Dermis microvascular lymphatic vessel endothelial cell (primary cell): ENCODE measurements around the gene NTSR2. TPM values are rescaled to one million over a fixed set of nuclear protein-coding genes. Genes with fewer than 3 reads are reported as not detected.
A peak's percentile ranks its signal among the peaks of the same experiment; 100 is the strongest.

ENCODE experiments used
- DNase-seq, 2 donors: peaks; one replicate each; pipeline versions ENCODE4 v3.0.0 to v3.0.0-alpha.2; 2010; ENCODE audit warnings: low read depth in 2 of 2
- total RNA-seq: library from RNA; depleted of rRNA; stranded (reverse); fragments of >200 nt; gene quantifications from 2 replicates; pipeline ENCODE4 v1.2.1, GENCODE V29; 2014

NTSR2 gene
- total RNA-seq, 1 donor from 2014 or later, result not detected

DNA sequence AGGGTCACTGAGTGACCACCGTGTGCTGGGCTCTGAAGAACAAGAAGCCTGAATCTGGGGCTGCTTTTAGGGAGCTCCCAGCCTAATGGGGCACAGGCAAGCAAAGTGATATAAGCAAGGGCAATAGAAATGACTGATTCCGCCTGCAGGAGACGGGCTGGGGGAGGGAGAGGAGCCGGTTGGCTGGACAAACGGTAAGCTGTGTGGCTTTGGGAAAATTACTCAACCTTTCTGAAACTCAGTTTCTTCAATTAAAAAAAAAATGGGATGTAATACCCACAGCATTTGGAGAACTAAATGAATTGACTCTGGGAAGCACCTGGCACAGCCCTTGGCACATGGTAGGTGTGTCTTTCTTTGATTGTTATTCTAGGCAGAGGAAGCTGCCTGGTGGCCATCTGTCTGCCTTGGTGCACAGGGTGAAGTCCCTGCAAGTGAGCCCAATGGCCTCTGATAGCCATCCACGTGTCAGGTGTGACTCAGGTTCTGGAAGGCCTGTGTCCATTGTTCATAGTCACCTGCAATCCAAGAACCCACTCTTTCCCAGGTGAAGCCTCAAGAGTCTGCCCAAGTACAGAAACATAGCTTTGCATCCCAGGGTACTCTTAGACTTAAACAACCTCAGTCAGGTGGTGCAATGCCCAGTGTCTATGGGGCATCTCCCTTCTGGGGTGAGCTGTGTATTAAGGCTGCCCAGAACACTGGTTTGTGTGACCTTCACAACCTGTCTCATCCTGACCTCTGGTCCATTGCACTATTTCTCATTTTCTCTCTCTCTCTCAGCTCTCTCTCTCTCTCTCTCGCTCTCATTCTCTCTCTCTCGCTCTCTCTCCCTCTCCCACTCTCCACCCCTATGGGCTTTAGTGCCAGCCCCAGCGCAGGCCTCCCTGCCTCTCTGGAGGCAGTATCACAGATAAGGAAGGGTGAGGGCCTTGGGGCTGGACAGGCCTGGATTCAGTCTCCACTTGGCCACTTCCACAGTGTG is 30.0 kb upstream of the NTSR2 start:
- DNase-seq, result no peak

DNA sequence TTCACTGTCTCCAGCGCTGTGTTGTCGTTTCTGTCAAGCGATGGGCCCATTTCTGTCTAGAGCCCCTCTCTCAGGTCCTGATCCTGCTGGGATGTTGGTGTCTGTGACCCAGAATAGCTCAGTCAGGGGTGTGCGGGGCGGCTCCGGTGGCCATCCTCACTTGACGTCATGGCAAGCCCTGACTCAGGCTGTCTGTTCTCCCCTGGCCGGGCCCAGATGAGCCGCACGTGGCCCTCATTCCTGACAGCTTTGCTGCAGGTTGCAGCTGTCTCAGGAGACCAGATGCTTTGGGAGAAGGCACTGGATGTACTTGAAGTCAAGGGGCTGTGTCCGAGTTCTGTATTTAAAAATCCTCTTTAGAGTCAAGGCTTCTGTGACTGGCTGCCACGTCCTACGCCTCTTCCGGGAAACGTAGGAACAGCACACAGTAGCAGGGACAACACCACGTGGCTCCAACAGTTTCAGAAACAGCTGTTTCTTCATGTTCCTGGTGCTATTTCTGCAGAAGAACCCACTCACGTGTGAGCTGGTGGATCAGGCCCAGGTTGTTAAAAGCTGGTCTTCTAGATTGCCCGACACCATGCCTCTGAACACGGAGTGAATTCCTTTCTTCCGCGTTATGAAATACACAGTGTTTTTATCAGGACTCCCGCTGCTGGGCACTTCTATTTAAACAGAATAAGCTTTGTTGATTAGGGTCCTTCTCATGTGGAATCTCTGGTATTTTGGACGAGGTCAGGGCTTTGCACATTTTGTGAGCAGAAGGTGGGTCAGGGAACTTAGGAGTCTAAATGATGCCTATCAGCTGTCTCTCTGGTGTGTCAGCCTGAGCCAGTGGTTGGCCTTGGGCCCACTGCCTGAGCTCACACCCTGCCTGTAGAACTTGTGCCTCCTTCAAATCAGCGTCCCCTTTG is 28.3 kb upstream of the NTSR2 start:
- no peak for DNase-seq

DNA sequence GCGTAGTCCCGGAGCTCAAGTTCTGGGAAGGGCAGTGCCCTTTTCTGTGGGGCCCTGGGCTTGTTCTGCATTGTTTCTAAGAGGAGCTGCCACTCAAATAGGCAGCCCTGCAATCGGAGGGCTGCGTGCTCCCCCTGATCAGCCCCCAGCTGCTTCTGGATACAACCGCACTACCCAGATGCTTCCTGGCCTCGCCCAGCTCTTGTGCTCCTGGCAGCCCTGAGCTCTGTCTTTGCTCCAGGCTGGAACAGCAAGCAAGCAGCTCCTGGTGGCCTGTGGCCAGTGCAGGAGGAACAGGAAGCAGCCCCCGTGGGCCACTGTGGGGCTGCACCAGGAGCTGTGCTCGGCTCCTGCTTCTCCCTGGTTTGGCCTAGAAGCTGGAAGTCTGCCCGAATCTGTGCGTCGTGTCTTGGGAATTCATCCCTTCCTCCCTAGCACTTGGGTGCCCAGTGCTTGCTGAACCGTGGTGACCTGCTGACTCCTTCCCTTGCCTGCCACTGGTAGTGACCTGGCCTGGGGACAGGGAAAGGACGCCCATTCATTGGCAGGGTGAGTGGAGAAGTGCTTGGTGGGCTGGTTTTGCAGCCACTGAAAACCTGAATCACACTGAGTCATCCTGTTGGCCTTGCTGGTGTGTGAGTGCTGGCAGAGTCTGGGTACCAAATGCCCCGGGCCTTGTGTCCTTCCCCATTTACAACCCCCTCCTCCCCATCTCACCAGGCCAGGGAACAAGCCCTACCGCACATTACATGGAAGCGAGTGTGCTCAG is 27.3 kb upstream of the NTSR2 start:
- DNase-seq, result peak in 1 of 2 donors; percentile 59

DNA sequence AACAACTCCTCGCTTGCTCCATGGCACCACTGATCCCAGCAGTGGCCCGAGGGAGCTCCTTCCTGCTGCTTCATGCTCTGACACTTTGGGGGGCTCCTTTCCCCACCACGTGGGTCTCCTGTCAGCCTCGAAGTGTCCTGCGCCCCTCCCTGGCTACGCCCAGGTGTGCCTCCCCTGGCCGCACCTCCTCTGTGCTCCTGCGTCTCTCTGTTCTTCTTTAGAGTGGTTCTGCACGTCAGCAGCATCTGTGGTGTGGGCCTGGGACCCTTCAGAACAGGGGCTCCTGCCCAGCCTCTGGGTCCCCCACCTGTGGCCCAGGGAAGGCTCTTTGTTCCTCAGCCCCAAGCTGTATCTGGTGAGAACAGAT is 26.7 kb upstream of the NTSR2 start:
- no peak for DNase-seq

DNA sequence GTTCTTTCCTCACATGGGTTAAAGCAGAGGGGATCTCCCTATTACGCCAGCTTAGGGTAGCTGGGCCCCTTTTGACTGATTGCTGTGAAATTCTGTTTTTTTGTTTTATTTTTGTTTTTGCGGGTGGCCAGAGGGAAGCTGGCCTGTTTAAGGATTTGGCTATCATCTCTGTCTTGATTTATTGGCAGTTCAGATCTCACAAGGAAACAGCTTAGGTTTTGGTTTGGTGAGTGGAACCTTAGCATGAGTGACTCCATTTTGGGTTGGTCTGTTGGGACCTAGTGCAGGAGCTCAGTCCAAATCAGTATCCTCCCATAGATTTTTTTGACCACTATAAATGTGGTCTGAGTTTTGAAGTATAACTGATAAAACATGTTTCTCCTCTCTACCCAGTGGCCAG is 25.6 kb upstream of the NTSR2 start:
- DNase-seq, result no peak

DNA sequence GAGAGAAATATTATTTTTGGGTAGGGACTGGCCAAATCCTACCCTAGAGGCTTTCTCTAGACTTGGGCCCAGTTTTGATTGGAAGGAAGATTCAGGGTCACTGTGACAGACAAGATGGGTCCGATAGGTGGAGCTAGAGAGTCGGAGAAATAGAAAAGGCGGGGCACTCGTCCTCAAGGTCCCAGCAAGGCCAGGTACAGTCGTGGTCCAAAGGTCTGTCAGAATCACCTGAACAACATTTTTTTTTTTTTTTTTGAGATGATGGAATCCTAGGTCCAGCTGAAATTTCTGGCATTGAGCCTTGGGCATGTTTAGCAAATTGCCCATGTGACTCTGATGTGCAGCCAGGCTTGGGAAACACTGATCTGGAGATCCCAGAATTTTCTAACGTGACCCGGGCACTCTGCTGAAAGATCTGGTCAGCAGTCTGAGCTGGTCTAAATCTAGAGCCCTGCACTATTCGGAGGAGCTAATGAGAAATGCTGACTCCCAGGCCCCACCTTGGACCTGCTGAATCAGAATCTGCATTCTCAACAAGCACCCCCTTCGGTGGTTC is 23.0 kb upstream of the NTSR2 start:
- DNase-seq, result peak in 1 of 2 donors; percentile 65

DNA sequence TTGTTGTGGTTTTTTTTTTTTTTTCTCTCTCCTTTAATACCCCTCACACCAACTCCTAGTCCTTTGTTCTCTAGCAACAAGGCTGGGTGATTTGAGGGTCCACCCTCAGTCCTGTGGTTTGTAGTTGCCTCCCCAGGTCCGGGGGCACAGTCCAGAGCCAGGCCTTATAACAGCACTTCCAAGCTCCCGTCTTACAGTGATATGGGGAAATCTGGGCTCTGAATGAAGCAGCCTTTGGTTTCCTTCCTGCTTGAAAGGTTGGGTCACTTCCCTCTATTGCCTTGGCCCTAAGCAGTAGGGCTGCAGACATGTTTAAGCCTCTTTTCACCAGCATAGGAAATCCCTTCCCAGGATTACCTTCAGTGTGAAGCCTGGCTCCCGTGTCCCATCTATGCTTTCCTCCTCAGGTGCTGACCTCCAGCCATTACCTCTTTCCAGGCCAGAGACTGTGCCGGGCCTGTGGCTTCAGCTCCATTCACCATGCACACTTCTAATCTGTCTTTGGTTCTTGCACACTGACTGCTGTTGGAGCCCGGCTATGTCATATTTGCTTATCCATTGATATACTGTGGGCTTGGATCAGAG is 21.2 kb upstream of the NTSR2 start:
- DNase-seq, result no peak

DNA sequence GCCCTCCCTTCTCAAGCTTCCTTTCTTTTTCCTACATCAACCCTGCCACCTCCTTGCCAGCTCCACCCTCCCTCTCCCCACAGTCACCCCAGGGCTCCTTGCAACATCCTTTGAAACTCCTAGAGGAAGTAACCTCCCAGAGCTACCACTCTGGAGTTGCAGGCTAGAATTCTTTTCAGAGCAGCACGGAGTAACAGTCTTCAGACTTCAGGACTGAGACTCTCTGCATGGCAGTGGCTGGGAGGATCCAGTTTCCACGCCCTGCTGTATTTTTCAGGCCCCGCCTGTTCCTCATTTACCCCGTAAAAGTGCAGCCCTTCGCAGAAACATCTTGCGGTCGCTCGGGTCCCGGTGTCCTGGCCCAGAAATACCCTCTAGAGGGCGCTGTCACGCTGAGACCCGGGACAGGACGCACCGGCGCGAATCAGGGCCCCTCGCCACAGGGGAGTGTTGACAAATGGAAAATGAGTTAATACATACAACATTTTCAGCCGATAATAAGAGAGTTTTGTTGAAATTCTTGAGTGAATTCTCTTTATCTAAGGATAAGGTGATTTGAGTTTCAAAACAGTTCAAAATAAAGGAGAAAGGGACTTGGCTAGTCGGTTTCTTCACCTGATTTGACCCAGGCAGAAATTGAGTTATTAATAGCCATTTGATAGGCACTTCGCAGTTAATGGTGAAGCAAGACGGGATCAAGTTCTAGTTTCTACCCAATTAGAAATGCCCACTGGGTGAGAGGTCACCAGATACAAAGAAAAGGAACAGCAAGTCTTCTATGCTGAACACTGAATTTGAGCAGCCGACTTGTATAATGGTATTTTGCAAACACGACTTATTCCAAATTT is 18.5 kb upstream of the NTSR2 start:
- peak; percentile 32 to 71 for DNase-seq

DNA sequence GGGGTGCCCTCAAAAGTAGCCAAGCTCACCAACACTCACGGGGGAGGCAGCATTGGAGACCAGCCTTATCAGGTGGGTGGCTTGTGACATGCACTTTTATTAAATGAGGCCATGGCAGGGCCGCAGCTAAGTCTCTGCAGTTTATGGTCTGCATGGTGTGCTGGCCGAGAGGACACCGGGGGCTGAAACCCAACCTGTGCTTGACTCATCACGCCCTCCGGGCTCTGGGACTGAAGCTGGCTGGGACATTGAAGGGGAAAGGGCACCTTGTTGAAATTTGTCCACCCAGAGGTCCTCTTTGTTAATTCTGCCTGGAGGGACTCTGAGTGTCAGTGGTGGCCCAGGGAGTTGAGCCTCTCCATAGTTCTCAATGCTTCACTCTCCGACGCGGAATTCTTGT is 17.7 kb upstream of the NTSR2 start:
- no peak for DNase-seq

DNA sequence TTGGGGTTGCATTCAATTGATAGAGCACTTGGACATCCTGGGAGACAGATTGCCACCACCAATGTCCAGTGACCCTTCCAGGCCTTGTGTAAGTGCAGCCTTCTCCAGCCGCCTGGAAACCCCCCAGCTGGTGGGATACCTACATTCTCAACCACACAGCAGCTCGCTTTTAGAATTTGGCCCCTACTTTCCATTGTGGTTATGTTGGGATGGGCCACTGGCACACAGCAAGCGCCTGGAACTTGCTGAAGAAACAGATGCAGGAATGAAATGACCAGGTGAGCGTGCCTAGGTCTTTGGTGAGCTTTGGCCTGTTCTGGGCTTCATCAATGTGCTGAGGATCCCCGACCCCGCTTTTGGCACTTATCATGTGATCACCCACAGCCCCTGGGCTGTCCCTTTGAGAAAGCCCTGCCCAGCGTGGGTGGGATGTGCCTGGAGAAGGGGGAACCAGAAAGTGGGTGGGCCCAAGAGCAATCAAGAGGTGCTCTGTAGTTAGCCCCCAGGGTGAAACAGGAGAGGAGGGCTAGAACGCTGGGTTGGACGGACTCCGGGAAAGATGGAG is 16.0 kb upstream of the NTSR2 start:
- DNase-seq, result no peak

DNA sequence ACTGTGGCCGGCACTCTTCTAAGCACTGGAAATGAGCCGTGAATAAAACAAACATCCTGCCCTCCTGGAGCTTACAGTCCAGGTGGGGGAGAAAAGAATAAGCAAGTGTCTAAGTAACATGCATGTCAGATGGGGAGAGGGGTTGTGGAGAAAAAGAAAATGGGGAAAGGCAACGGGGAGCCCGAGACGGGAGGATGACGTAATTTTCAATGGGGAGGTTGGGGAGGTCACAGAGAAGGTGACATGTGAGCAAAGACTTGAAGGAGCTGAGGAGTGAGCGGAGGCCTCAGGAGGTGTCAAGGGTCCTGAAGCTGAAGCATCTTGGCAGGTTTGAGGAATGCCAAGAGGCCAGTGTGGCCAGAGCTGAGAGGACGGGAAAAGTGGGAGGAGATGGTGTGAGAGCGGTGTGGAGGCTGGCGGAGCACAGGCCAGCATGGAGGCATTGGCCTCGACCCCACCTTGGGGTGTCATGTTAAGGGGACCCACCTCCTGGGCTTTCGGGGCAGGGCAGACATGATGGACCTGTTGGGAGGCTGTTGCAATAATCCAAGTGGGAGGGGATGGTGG is 15.0 kb upstream of the NTSR2 start:
- DNase-seq, result no peak

DNA sequence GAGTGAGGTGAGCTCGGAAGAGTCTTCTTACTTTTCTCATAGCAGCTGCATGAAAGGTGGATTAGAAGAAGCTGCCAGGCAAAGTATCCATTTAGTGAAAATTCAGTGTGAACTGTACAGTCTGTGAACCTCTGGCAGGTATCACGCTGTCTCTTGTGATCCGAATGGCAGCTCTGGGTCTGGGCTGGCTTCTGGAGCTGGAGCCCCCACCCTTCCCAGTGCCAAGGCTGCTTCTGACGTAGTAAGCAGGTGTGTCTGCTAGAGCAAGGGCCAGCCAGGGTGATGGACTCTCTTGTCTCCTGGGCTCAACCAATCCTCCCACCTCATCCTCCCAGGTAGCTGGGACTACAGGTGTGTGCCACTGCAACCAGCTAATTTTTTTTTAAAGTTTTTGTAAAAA is 14.0 kb upstream of the NTSR2 start:
- DNase-seq, result no peak

DNA sequence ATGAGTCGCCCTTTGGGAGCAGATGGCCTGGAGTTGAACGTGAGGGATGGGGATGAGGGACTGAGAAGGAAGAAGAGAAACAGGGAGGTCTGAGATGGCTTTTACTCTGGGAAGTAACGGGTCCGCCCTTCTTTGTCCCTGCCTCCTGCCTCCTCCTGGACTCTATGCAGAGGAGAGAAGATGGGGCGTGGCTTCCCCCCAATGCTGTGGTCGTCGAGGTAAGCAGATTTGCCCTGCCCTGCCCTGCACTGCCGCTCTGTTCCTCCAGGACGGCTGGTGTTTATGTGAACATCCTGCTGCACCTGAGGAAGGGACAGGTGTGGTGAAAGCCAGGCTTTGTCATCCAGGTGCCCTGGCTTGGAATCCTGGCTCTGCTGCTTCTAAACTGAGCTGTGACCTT is 13.5 kb upstream of the NTSR2 start:
- no peak for DNase-seq

DNA sequence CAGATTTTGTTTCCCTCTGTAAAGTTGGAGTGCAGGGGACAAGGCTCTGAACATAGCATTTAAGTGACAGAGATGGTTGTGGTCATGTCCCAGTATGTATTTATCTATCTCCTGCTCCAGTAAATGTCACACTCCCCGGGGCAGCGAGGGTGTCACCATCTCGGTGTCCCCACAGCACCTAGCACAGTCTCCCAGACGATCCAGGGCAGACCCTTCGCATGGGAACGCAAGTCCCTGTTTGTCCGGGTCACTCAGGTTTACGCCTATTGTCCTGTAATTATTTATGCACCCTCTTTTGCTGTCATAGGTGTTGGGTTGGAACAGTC is 12.6 kb upstream of the NTSR2 start:
- DNase-seq, result no peak

DNA sequence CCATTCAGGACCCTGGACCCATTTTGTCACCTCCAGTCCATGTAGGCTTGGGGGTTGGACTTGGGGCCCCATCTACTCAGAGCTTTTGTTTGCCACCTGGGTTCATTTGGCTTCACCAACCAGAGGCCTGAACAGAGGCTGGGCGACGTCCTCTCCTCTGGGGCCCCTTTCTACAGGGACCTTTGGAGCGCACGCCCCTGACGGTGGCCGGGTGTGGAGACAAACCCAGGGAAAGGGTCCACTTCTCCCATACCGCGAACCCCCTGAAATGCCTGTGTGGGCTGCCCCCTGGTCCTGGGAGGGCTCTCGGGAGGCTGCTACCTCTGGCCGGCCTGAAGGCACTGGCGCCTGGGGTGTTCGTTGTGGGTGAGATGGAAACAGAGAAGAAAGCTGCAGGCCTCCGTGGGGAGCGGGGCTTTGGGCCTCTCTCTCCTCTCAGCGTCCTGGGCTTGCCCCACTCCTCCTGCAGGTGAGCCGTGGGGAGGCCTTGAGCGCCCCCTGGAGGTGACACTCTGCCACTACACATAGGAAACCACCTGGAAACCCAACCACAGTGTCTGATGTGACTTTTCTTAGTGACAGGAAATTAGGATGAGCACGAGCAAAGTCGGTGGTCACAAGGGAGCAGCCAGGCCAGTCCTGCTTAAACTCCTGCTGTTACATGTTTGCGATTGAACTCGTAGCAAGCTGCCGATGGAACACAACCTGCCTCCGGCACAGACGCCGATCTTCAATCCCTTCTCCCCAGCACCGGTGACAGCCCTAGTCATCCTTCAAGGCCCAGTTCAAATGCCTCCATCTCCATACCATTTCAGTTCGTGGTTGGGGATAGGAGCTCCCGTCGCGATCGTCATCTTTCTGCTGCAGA is 12.0 kb upstream of the NTSR2 start:
- peak in 1 of 2 donors; percentile 18 for DNase-seq

DNA sequence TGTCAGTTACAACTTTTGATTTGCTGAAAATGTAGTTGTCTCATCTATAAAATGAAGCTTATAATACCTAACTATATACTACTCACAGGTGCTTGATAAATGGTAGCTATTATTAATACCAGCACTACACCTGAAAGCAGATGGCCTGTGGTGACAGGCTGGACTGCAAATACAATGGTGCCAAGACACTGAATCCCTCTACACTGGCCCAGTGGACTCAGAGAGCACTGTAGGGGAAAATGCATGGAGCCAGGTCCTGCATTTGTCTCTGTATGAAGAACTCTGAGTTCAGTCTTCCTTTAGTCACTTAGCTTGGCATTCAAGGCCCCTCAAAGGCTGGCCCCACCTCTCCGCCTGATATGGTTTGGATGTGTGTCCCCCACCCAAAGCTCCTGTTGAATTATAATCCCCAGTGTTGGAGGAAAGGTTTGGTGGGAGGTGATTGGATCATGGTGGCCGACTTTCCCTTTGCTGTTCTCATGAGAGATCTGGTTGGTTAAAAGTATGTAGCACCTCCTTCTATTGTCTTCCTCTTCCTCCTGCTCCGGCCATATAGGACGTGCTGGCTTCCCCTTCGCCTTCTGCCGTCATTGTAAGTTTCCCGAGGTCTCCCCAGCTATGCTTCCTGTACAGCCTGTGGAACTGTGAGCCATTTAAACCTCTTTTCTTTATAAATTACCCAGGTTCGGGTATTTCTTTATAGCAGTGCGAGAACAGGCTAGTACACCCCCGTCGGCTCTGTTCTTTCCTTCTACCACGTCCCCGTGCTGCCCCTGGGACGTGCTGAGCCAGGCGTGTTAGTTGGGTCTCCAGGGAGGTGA is 11.1 kb upstream of the NTSR2 start:
- DNase-seq, result peak in 1 of 2 donors; percentile 32

DNA sequence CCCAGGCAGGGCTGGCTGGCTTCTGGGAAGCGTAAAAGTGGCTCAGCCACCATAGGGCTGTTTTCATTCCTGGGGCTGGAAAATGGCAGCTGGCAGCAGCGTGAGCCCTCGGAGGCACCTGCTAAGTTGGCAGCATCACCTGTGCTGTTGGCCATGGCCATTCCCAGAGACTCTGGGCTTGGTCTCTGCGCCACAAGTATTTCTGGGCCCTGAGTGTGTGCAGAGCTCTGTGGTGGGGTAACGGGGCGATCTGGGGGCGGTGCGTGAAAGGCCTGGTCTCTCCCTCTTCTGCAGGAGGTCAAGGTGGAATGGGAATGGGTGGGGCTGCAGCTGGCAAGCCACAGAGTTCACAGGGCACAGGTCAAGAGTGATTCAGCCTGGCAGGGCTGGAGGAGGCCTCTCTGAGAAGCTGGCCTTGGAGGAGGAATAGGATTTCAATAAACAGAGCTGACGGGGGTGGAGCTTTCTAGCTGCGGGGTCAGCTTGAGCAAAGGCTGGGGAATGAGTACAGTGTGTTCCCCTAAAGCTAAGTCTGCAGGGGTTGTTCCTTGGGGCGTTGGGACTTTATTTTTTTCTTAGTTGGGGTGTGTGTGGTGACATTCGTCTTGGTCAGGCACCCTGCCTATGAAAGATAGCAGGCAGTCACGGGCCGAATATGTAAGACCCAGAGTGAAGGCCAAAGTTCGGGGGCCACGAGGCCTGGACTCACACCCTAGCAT is 10.3 kb upstream of the NTSR2 start:
- no peak for DNase-seq
